ENCODE data around the gene APOA5.
A peak's percentile ranks its signal among the peaks of the same experiment; 100 is the strongest.
"Not testable (repeated sequence)": the region's sequence is repeated elsewhere in the genome, so short reads cannot be mapped to it uniquely, and the experiment has no call there.

The APOA5 gene

GRCh38 chr11:116771935-116772334, 19.7 kb downstream of the APOA5 start:
- TF ChIP-seq CTCF (IDR thresholded peaks at IDR 0.05; ENCODE audit: low read depth, low read length): no peak
- H3K4me3 ChIP-seq (ENCODE audit: low read depth, low read length): peak overlapping the region; percentile 95

GRCh38 chr11:116762132-116762531, 29.5 kb downstream of the APOA5 start:
- TF ChIP-seq CTCF (IDR thresholded peaks at IDR 0.05; ENCODE audit: low read depth, low read length): no peak
- no peak overlapping the region for H3K4me3 ChIP-seq (ENCODE audit: low read depth, low read length)

GRCh38 chr11:116756044-116756443, 35.6 kb downstream of the APOA5 start:
- not testable (repeated sequence) for H3K4me3 ChIP-seq (ENCODE audit: low read depth, low read length)

GRCh38 chr11:116750070-116750718, 41.5 kb downstream of the APOA5 start:
- TF ChIP-seq CTCF (IDR thresholded peaks at IDR 0.05; ENCODE audit: low read depth, low read length): no peak
- H3K4me3 ChIP-seq (ENCODE audit: low read depth, low read length): no peak overlapping the region

- no peak for TF ChIP-seq CTCF (IDR thresholded peaks at IDR 0.05; ENCODE audit: low read depth, low read length)
- H3K4me3 ChIP-seq (ENCODE audit: low read depth, low read length): no peak overlapping the region
These were observed 49.6 kb downstream of the APOA5 start for GRCh38 chr11:116742104-116742503.

GRCh38 chr11:116740741-116741140, 50.9 kb downstream of the APOA5 start:
- no peak for TF ChIP-seq CTCF (IDR thresholded peaks at IDR 0.05; ENCODE audit: low read depth, low read length)
- H3K4me3 ChIP-seq (ENCODE audit: low read depth, low read length): no peak overlapping the region

Measured in WI38 (cell line).